TTC549 (cell line): ENCODE measurements around the gene NFE2L3.
"Not testable (repeated sequence)": the region's sequence is repeated elsewhere in the genome, so short reads cannot be mapped to it uniquely, and the experiment has no call there.

ENCODE experiments used
- FAIRE-seq: peaks from 2 replicates; lab custom pipeline; 2012; peaks lifted over from hg19 to GRCh38; lab: Jason Lieb, UNC

Gene NFE2L3

GRCh38 chr7:26147030-26147429, 5.0 kb upstream of the NFE2L3 start:
- no peak for FAIRE-seq

GRCh38 chr7:26147646-26148306, 4.2 kb upstream of the NFE2L3 start:
- not testable (repeated sequence) for FAIRE-seq

GRCh38 chr7:26148307-26148700, 3.7 kb upstream of the NFE2L3 start:
- FAIRE-seq, result not testable (repeated sequence)

- FAIRE-seq, result no peak
Measured at GRCh38 chr7:26149391-26149977, 2.5 kb upstream of the NFE2L3 start.

GRCh38 chr7:26151096-26151495, 902 bp upstream of the NFE2L3 start:
- no peak for FAIRE-seq

GRCh38 chr7:26151650-26151952, 397 bp upstream of the NFE2L3 start:
- FAIRE-seq, result no peak

GRCh38 chr7:26152782-26153240, 813 bp downstream of the NFE2L3 start:
- FAIRE-seq, result not testable (repeated sequence)

GRCh38 chr7:26153241-26153822, 1.3 kb downstream of the NFE2L3 start:
- no peak for FAIRE-seq

GRCh38 chr7:26153823-26154783, 2.1 kb downstream of the NFE2L3 start:
- no peak for FAIRE-seq

- no peak for FAIRE-seq
Measured at GRCh38 chr7:26155531-26156375, 3.8 kb downstream of the NFE2L3 start.

- no peak for FAIRE-seq
Measured at GRCh38 chr7:26156451-26157420, 4.7 kb downstream of the NFE2L3 start.

GRCh38 chr7:26157520-26158105, 5.6 kb downstream of the NFE2L3 start:
- no peak for FAIRE-seq

GRCh38 chr7:26159243-26159642, 7.2 kb downstream of the NFE2L3 start:
- no peak for FAIRE-seq

- FAIRE-seq, result no peak
Measured at GRCh38 chr7:26160896-26161295, 8.9 kb downstream of the NFE2L3 start.

- no peak for FAIRE-seq
Measured at GRCh38 chr7:26162431-26162830, 10.4 kb downstream of the NFE2L3 start.

GRCh38 chr7:26163804-26164203, 11.8 kb downstream of the NFE2L3 start:
- FAIRE-seq, result not testable (repeated sequence)

- FAIRE-seq, result no peak
Measured at GRCh38 chr7:26165950-26166683, 14.1 kb downstream of the NFE2L3 start.

GRCh38 chr7:26166684-26167266, 14.8 kb downstream of the NFE2L3 start:
- no peak for FAIRE-seq

- no peak for FAIRE-seq
Measured at GRCh38 chr7:26167303-26167934, 15.4 kb downstream of the NFE2L3 start.
